Liver (tissue), 2 donors: ENCODE data around the gene DNAAF5.

ENCODE experiments used
- ATF3 ChIP-seq: IDR thresholded peaks from 2 replicates; pipeline ENCODE4 v1.6.1; 2016; ENCODE audit warnings: antibody characterized with exemption
- GABPA ChIP-seq, 2 donors: IDR thresholded peaks in 1 of 2; conservative IDR thresholded peaks in 1 of 2; 2 replicates each; pipeline ENCODE4 v1.6.1; 2016; ENCODE audit warnings: antibody characterized with exemption in 2 of 2, mild to moderate bottlenecking in 1 of 2, moderate library complexity in 1 of 2
- TF ChIP-seq, protein P1 (sequence below): IDR thresholded peaks from 2 replicates; pipeline ENCODE4 v1.6.1; 2016; ENCODE audit warnings: antibody characterized with exemption
- donor health status: healthy.

DNA sequence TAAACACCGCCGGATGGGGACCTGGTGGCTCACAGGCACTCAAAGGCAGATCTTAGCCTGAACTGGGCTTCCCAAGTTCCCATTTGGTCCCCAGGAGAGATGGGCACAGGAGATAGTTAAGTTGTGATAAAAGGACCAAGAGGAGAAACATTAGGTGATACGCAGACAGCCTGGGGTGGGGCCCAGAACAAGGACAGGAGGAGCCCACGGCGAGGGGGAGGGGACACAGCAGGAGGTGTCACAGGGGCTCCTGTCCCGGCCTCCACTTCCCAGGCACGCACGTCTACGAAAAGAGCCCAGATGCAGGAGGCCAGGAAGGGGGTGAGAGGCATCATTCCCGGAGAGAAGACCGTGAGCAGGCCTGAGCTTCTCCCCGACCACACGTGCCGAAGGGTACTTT is 16.3 kb upstream of the DNAAF5 start:
- TF ChIP-seq GABPA (IDR thresholded peaks at IDR 0.05 in 1 of 2, conservative IDR thresholded peaks at IDR 0.05 in 1 of 2): no peak
- TF ChIP-seq ATF3: no peak
- TF ChIP-seq, protein P1, sequence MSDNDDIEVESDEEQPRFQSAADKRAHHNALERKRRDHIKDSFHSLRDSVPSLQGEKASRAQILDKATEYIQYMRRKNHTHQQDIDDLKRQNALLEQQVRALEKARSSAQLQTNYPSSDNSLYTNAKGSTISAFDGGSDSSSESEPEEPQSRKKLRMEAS: no peak
